Measurements from ENCODE around the gene MPP4.

Gene MPP4

DNA sequence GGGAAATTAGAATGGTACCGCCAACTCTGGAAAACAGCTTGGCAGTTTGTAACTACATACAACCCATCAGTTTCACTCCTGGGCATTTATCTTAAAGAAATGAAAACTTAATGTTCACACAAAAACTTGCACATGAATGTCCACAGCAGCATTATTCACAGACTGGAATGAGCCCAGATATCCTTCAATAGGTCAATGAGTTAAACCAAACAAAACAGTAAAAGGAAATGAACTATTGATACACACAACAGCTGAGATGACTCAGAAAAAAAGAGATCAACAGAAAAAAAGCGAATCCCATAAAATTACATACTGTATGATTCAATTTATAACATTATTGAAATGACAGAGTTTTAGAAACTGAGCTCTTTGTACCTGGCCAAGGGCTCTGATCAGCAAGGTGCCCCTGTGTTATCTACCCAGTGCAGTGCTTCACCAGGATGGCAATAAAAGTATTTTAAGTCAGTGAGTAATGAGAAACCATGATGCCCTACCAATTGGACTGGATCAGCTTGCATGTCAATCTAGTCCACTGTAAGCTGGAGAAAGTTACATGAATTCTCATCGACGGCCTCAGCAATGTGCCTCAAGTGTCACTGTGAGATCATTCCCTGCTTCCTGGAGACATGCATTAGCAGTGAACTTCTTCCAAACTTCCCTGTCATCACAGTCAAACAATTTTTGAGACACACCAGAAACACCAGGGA, 77.0 kb downstream of the MPP4 start:
- no peak for DNase-seq

DNA sequence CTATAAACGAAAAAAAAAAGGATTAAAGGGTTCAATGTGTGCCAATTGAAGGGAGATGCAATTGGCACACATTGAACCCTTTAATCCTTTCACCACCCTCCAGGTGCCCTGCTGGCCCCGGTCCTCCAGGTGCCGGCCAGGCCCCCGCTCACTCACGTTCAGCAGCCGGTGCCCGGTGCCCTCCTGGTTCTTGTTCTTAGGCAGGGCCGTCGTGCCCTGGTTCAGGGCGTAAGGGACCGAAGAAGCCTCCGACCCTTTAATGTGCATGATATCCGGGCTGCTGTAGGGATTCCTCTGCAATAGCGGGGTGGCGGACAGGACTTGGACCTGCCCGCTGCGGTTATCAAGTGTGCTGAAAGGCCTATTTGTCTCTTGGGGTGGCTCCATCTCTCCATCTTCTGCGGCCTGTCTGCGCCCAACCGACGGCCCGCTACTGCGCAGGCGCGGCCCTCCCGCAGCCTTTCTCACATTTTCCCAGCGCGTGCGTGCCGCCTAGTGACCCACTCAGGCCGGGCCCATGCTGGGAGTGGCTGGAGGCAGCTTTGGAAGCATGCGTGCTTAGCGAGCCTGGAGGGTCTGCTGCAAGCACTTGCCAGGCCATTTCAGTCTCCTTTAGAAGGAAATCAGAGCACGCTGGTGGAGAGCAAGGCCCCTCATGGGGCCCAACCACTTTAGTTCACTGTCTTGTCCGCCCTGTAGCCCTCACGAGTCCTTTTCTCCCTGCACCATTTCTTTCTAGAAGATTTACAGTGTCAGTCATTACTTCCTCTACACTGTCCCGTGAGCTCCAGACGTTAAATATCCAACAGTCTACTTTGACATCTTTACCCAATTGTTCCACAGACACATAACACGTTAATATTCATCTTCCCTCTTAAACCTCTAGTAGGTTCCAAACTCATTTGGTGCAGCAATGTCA, 79.4 kb downstream of the MPP4 start:
- DNase-seq, result peak; percentile 30

DNA sequence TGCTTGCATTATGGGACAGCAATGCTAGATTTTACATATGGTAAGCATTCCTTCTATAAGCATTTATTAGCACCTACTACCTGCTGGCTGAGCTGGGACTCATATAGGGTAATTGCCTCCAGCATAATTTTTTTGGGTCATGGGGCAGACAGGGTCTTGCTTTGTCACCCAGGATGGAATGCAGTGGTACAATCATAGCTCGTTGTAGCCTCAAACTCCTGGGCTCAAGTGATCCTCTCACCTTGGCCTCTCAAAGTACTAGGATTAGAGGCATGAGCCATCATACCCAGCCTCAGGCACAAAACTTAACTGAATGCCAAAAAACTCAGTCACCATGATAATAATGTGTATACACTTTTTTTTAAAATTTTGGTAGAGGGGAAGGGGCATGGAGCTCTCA, 90.4 kb downstream of the MPP4 start:
- no peak for DNase-seq

DNA sequence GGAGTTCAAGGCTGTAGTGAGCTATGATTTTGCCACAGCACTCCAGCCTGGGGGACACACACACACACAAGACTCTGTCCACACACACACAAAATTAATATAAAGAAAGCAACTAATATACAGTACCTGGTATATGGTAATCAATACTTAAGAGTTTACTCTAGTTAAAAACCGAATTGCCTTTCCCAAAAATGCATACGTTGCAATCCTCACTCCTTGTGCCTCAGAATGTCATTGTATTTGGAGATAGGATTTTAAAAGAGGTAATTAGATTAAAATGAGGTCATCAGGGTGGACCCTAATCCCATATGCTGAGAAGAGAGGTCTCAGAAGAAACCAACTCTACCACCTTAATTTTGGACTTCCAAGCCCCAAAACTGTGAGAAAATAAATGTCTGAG, 90.9 kb downstream of the MPP4 start:
- no peak for DNase-seq

DNA sequence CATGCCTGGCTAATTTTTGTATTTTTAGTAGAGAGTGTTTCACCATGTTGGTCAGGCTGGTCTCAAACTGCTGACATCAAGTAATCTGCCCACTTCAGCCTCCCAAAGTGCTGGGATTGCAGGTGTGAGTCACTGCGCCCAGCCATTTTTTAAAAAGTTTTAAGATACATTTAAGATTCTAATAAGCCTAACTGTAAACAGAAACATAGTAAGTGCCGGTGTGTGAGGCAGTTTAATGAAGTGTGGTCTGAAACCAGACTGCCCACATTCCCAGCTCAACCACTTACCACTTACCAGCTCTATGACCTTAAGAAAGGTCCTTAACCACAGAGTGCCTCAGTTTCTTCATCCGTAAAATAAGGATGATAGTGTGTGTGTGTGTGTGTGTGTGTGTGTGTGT, 97.5 kb downstream of the MPP4 start:
- no peak for DNase-seq

DNA sequence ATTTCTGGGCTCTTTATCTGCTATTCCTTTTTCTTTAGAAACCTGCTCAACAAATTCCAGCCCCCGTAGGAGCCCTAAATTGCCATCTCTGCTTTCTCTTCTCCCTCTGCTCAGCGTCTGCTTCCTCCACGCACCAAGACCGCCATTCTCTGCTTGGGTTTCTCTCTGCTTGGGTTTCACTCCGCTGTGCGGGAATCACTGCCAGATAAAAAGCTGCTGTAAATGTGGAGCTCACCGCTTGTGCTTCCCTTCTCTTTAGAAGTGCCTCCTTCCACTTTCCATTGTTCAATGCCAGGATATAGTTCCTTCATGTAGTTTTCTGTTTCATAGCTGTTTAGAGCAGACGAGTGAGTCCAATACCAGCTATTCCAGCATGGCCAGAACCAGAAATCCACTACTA, 101.0 kb downstream of the MPP4 start:
- DNase-seq, result no peak
